ENCODE measurements around the gene PRDM11. TPM values are rescaled to one million over a fixed set of nuclear protein-coding genes. Genes with fewer than 3 reads are reported as not detected.

The PRDM11 gene
- total and polyA plus RNA-seq, 8 donors: 1.2 to 139 (median 7.9) TPM

GRCh38 chr11:45270946-45271716, 124.7 kb downstream of the PRDM11 start:
- Histone ChIP-seq H3K27me3 (peaks cover 0 to 23% (median 0%) of the 10 kb centered on the region in 3 donors), H3K27ac (no peak overlapping the region), H3K4me1 (peaks cover 0 to 5% (median 0%) of the 10 kb centered on the region in 4 donors), H3K9me3 (no peaks in the 10 kb centered on the region), H3K36me3 (no peaks in the 10 kb centered on the region), H3K4me3 (no peak overlapping the region)
- intact Hi-C loops (cut with DNase I; ENCODE audit: low total_unique reads): no loop called here
- WGBS, 5 donors: 72 to 75% (median 73%) methylated on average over 4 of the region's 4 CpGs
- DNase-seq: no peak
- TF ChIP-seq POLR2A (IDR thresholded peaks at IDR 0.05) (no peak), EP300 (IDR thresholded peaks at IDR 0.05) (no peak), CTCF (IDR thresholded peaks at IDR 0.05) (no peak), POLR2AphosphoS5 (IDR thresholded peaks at IDR 0.05) (no peak)

GRCh38 chr11:45272701-45273100, 126.3 kb downstream of the PRDM11 start:
- peak in 2 of 3 donors; percentile 43 to 67 for TF ChIP-seq POLR2AphosphoS5 (IDR thresholded peaks at IDR 0.05)
- no peak for TF ChIP-seq EP300 (IDR thresholded peaks at IDR 0.05)
- DNase-seq: no peak
- Histone ChIP-seq H3K4me3 (no peak overlapping the region), H3K4me1 (peaks cover 0 to 5% (median 0%) of the 10 kb centered on the region in 4 donors), H3K27me3 (peaks cover 0 to 14% (median 0%) of the 10 kb centered on the region in 3 donors), H3K9me3 (no peaks in the 10 kb centered on the region), H3K36me3 (no peaks in the 10 kb centered on the region), H3K27ac (peak overlapping the region in 2 of 5 donors; percentile 36 to 66)
- WGBS, 5 donors: 22 to 52% (median 36%) methylated on average over 2 of the region's 2 CpGs
- intact Hi-C loops (cut with DNase I; ENCODE audit: low total_unique reads): no loop called here

- no peaks in the 10 kb centered on the region for H3K9me3 ChIP-seq
- no peak for DNase-seq
- peaks cover 0 to 5% (median 0%) of the 10 kb centered on the region in 4 donors for H3K4me1 ChIP-seq
- H3K4me3 ChIP-seq: no peak overlapping the region
- intact Hi-C loops (cut with DNase I; ENCODE audit: low total_unique reads): no loop called here
- 82 to 92% (median 85%) methylated on average over 6 of the region's 6 CpGs for WGBS, 5 donors
- no peaks in the 10 kb centered on the region for H3K36me3 ChIP-seq
- H3K27ac ChIP-seq: no peak overlapping the region
- TF ChIP-seq EP300 (IDR thresholded peaks at IDR 0.05): no peak
- no peak for TF ChIP-seq CTCF (IDR thresholded peaks at IDR 0.05)
- TF ChIP-seq POLR2A (IDR thresholded peaks at IDR 0.05): no peak
- TF ChIP-seq POLR2AphosphoS5 (IDR thresholded peaks at IDR 0.05): no peak
- H3K27me3 ChIP-seq: peaks cover 0 to 5% (median 0%) of the 10 kb centered on the region in 3 donors
These were observed 127.1 kb downstream of the PRDM11 start for GRCh38 chr11:45273509-45273908.

- TF ChIP-seq POLR2A (IDR thresholded peaks at IDR 0.05): no peak
- no peak for TF ChIP-seq EP300 (IDR thresholded peaks at IDR 0.05)
- no peak for TF ChIP-seq CTCF (IDR thresholded peaks at IDR 0.05)
- TF ChIP-seq POLR2AphosphoS5 (IDR thresholded peaks at IDR 0.05): no peak
- H3K36me3 ChIP-seq: no peaks in the 10 kb centered on the region
- H3K27ac ChIP-seq: no peak overlapping the region
- no peak for DNase-seq
- H3K4me3 ChIP-seq: no peak overlapping the region
- intact Hi-C loops (cut with DNase I; ENCODE audit: low total_unique reads): no loop called here
- peaks cover 0 to 5% (median 0%) of the 10 kb centered on the region in 4 donors for H3K4me1 ChIP-seq
- WGBS, 5 donors: 66 to 88% (median 80%) methylated on average over 4 of the region's 4 CpGs
- H3K9me3 ChIP-seq: no peaks in the 10 kb centered on the region
- no peaks in the 10 kb centered on the region for H3K27me3 ChIP-seq
These were observed 127.8 kb downstream of the PRDM11 start for GRCh38 chr11:45274206-45274605.

GRCh38 chr11:45275828-45276227, 129.4 kb downstream of the PRDM11 start:
- Histone ChIP-seq H3K4me1 (peaks cover 0 to 5% (median 0%) of the 10 kb centered on the region in 4 donors), H3K9me3 (peaks cover 0 to 6% (median 0%) of the 10 kb centered on the region in 4 donors), H3K36me3 (no peaks in the 10 kb centered on the region), H3K27me3 (peaks cover 0 to 6% (median 0%) of the 10 kb centered on the region in 3 donors), H3K27ac (no peak overlapping the region), H3K4me3 (no peak overlapping the region)
- intact Hi-C loops (cut with DNase I; ENCODE audit: low total_unique reads): no loop called here
- no peak for DNase-seq
- no peak for TF ChIP-seq POLR2A (IDR thresholded peaks at IDR 0.05)
- TF ChIP-seq EP300 (IDR thresholded peaks at IDR 0.05): no peak
- TF ChIP-seq POLR2AphosphoS5 (IDR thresholded peaks at IDR 0.05): no peak
- no peak for TF ChIP-seq CTCF (IDR thresholded peaks at IDR 0.05)
- WGBS, 5 donors: 69 to 80% (median 74%) methylated on average over 4 of the region's 4 CpGs

Measured in stomach (tissue), 9 donors.